KOPT-K1 (cell line): ENCODE measurements around the gene SHCBP1.
"Not testable (repeated sequence)": the region's sequence is repeated elsewhere in the genome, so short reads cannot be mapped to it uniquely, and the experiment has no call there.

ENCODE experiments used
- H3K27ac ChIP-seq: fragments of 200-600 bp; sonication (generic); 2 replicates; pipeline ENCODE4 v1.5.1; 2016; ENCODE audit warnings: antibody characterized with exemption, mild to moderate bottlenecking, low read depth, low read length; ENCODE audit not compliant: poor library complexity, severe bottlenecking
- H3K36me3 ChIP-seq: fragments of 200-600 bp; sonication (generic); 2 replicates; pipeline ENCODE4 v1.5.1; 2017; ENCODE audit warnings: antibody characterized with exemption, mild to moderate bottlenecking, low read length, moderate library complexity; ENCODE audit not compliant: insufficient read depth
- H3K9me3 ChIP-seq: fragments of 200-600 bp; sonication (generic); 2 replicates; pipeline ENCODE4 v1.5.1; 2017; ENCODE audit warnings: antibody characterized with exemption, low read length, mild to moderate bottlenecking; ENCODE audit not compliant: insufficient read depth, poor library complexity, severe bottlenecking

The SHCBP1 gene

DNA sequence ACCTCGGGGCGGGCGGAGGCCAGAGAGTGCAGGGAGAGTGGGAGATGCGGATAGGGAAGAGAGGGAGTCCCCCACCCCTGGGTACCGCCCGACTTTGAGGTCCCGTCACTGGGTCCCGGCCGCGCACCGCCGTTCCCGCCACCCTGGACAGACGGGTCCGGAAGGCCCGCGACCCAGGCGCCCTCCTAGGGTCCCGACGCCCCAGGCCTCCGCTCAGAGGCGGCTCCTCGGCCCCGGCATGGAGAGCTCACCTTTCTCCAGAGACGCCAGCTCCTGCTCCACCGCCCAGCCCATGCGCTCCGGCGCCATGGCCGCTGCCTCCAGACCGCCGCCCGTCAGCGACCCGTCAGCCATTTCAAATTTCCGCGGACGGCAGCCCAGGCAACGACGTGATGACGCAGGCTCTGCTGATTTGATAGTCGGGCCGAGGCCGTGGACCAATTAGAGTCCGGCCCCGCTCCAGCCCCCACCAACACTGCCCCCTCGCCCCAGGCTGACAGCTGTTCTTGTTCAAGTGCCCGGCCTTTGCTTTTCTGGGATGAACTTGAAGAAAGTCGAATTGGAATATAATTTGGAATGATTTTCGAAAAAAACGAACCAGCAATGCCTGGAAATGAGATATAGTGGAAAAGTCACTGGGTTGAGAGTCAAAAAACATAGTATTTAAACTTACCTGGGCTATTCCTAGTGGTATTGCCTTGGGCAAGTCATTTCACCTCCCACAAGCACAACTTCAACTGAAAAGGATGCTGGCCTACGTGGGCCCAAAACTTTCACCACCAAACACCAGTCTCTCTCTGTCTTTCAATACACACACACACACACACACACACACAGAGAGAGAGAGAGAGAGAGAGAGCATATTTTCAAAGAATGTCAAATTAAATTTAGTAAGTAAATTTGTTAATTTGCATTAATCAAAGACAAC is at the start of gene SHCBP1:
Gene SHCBP1, minus strand, starts transcription at position 374 of the 928 bp plus-strand sequence. Its CDS starts 20 bp downstream, at position 354.
- peak within 1 kb of the TSS; percentile 86 for H3K27ac ChIP-seq
- H3K9me3 ChIP-seq = no peaks in the 10 kb centered on the region

GRCh38 chr16:46662123-46662522 is 40.9 kb upstream of the SHCBP1 start:
- Histone ChIP-seq H3K36me3 (peaks cover 98% of the 10 kb centered on the region), H3K27ac (no peak overlapping the region), H3K9me3 (no peaks in the 10 kb centered on the region)

More for the DNA sequence above, at the start of gene SHCBP1:
- H3K36me3 ChIP-seq = peaks cover 32% of the 10 kb centered on the region

- Histone ChIP-seq H3K27ac (peak overlapping the region; percentile 41), H3K36me3 (peaks cover 86% of the 10 kb centered on the region), H3K9me3 (no peaks in the 10 kb centered on the region)
Observed at GRCh38 chr16:46658925-46659324, 37.7 kb upstream of the SHCBP1 start.

DNA sequence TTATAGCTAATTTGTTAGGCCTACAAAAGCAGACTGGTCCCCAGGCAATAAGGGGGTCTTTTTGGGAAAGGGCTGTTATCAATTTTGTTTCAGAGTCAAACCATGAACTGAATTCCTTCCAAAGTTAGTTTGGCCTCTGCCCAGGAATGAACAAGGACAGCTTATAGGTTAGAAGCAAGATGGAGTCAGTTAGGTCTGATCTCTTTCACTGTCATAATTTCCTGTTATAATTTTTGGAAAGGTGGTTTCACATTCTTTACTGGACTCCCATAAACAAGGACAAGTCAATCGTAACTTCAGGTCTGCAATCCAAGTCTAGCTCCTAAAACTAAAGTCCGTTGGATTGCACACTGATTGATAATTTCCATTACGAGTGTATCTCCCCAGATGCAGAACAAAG is 30.1 kb upstream of the SHCBP1 start:
- Histone ChIP-seq H3K9me3 (no peaks in the 10 kb centered on the region), H3K27ac (no peak overlapping the region)

GRCh38 chr16:46650254-46650623 is 29.1 kb upstream of the SHCBP1 start:
- H3K9me3 ChIP-seq = no peaks in the 10 kb centered on the region

More for the DNA sequence above, 30.1 kb upstream of the SHCBP1 start:
- H3K36me3 ChIP-seq = peaks cover 12% of the 10 kb centered on the region; the same call in 1 of the 2 replicates

GRCh38 chr16:46649588-46650253 is 28.5 kb upstream of the SHCBP1 start:
- Histone ChIP-seq H3K27ac (no peak overlapping the region), H3K9me3 (peaks cover 3% of the 10 kb centered on the region), H3K36me3 (no peaks in the 10 kb centered on the region)

More at GRCh38 chr16:46650254-46650623, 29.1 kb upstream of the SHCBP1 start:
- H3K36me3 ChIP-seq = peaks cover 2% of the 10 kb centered on the region; the same call in 1 of the 2 replicates
- H3K27ac ChIP-seq = no peak overlapping the region

GRCh38 chr16:46648656-46649055 is 27.5 kb upstream of the SHCBP1 start:
- Histone ChIP-seq H3K36me3 (no peaks in the 10 kb centered on the region), H3K9me3 (peaks cover 4% of the 10 kb centered on the region), H3K27ac (no peak overlapping the region)

DNA sequence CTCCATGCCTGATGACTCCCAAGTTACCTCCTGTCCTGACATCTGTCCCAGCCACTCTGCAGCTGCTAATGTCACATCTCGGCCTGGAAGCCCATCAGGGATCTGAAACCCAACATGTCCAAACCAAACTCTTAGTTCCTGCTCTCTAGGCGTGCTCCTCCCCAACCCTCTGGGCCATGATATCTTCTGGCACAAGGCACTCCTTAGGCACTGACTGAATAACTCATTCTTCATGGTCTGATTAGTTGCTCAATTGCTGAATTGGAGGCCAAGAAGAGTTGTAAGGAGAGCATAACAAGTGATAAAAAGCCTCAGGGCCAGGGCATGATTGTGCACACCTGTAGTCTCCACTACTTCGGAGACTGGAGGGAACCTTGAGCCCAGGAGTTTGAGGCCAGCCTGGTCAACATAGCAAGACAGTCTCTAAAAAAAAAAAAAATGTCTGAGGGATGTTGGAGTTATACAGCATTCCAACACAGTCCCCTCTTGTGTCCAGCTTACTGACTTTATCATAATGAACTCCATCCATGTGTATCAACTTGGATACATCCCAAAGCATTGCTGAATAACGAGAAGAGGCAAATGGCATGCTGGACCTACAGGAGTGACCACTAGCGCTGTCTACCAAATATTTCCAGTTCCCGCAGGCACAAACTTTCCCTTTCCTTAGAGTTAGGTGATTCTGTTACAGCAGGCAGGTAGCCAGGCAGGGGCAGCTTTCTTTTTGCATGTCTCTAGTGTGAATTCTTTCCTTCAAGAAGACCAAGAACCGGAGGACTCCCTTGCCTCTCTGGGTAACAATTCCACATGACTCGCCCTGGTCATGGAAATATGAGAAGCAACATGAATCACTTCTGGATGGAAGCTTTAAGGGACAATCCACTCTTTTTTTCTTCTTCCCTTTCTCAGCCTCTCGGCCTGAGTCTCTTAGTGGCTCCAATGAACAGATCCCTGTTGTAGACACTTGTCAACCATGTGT is 18.1 kb upstream of the SHCBP1 start:
- H3K36me3 ChIP-seq = no peaks in the 10 kb centered on the region
- H3K9me3 ChIP-seq = no peaks in the 10 kb centered on the region
- H3K27ac ChIP-seq = no peak overlapping the region

GRCh38 chr16:46632778-46633733 is 11.9 kb upstream of the SHCBP1 start:
- Histone ChIP-seq H3K27ac (no peak overlapping the region), H3K36me3 (no peaks in the 10 kb centered on the region), H3K9me3 (no peaks in the 10 kb centered on the region)

GRCh38 chr16:46629331-46630219 is 8.4 kb upstream of the SHCBP1 start:
- Histone ChIP-seq H3K36me3 (no peaks in the 10 kb centered on the region), H3K9me3 (no peaks in the 10 kb centered on the region), H3K27ac (no peak overlapping the region)

DNA sequence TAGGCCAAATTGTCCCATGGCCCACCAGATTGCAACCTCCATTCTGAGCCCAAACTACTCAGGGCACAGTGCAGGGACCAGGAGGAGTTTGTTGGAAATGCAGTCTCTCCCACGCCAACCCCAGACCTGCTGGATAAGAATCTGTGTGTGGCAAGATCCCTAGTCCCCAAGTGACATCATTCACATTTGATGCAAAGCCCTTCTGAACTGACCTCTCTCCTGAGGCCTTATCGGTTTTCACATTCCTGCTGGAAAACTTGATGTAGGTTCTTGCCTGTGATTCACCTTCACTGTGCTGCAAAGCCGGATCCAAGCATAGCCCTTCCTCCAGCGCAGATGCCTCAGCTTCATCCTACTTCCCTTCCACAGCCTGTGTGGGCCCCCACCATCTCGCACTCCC is 6.6 kb upstream of the SHCBP1 start:
- Histone ChIP-seq H3K36me3 (no peaks in the 10 kb centered on the region), H3K27ac (no peak overlapping the region), H3K9me3 (no peaks in the 10 kb centered on the region)

GRCh38 chr16:46626681-46627080 is 5.5 kb upstream of the SHCBP1 start:
- not testable (repeated sequence) for H3K9me3 ChIP-seq, H3K27ac ChIP-seq, H3K36me3 ChIP-seq

- not testable (repeated sequence) for H3K27ac ChIP-seq, H3K36me3 ChIP-seq
Observed at GRCh38 chr16:46624862-46625261, 3.7 kb upstream of the SHCBP1 start.

More at GRCh38 chr16:46624862-46625261, 3.7 kb upstream of the SHCBP1 start:
- H3K9me3 ChIP-seq = not testable (repeated sequence)
